NCI-H2196 treated with DMSO at 0.1 percent for 48 hours (cell line): Measurements from ENCODE around the gene SAMSN1.

ENCODE experiments used
- DNase-seq: peaks from one replicate; lab custom pipeline; 2025; ENCODE audit not compliant: unreplicated experiment; lab: John Stamatoyannopoulos, UW

Gene SAMSN1

DNA sequence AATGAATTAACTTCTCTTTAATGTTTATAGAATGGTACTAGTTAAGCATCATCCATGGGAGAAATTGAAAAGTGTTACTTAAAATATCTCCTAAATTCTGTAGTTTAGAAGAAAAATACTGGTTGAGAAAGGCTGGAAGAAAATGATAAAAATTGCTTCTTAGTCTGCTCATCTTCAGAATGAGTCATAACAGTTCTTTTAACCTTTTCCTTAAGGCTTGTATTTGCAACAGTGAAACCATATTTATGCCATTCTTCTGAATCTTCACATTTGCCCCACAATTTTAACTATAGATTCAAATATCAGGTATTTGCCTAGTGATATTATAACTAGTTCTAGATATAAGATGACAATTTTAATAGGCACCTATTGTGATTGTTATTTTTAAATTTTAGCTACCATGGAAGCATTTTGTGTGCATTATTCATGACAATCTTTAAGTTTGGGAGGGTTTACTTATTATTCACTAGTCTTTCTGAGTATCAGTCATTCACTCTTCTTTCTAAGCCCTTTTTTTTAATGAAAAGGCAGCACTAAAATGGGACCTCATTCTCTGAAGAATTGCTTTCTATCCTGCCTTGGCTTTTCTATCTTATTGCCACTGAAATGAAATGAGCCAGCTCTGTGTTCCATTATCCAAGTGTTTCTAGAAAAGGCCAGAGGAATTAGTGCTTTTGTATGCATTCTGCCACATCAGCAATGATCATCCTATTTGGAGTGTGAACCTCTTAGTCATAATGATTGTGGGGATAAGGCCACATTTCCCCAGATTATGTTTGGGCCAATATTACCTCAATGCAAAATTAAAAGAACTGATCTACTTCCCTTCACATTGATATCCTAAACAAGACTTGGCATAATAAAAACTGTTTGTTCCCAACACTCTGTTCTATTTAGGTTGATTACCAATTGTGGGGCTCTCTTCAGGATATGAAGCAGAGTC lies 58.4 kb downstream of the SAMSN1 start:
- no peak for DNase-seq

DNA sequence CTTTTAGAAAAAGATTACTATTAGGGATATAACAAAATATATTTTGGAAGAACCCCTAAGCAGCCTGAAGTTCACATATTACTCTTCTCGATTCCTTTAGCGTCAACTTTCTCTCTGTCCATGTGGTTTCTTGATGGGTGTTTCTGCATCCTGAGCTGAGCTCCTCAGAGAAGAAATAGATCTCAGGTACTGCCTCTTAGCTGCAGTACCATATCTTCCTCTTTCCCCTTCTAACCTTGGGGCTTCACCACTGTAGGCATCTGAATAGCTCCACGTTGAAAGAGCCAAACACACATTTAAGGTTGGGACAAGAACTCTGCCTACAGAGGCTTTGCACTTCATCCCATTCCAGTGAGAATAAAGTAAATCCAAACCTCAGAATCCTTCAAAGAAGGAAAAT lies 59.2 kb downstream of the SAMSN1 start:
- no peak for DNase-seq

DNA sequence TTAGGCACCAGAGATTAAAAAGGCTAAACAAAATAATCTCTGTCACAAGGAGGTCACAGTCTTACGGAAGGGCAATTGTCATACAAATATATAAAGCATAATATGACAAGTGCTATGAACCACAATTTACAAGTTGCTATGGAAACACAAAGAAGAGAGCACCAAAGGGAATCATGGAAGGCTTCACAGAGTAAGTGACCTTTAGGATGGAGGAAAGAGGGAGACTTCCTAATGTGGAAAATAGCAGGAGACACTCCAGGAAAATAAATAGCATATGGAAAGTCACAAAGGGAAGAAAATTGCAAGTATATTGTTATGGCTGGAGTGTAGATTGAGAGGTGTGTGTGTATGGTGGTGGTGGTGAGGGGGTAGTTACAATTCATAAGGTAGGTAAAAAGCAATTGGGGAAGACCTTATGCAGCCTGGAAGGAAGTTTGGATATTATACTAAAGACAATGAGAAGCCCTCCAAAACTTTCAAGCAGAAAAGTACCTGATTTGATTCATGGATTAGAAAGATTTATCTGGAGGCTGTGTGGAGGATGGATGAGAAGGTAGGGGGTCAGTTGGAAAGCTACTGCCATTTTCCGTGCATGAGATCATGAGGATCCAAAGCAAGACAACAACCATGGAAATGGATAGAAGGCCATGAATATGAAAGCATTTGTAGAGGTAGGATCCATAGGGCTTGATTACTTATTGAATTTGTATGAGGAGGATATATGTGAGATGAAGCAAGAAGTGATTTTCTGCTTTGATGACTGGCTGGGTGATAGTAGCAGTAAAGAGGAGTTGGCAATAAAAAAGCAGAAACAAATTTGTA lies 61.7 kb downstream of the SAMSN1 start:
- no peak for DNase-seq

- no peak for DNase-seq
Measured at GRCh38 chr21:14483296-14483695, 62.8 kb downstream of the SAMSN1 start.

- no peak for DNase-seq
Measured at GRCh38 chr21:14482165-14482564, 64.0 kb downstream of the SAMSN1 start.

DNA sequence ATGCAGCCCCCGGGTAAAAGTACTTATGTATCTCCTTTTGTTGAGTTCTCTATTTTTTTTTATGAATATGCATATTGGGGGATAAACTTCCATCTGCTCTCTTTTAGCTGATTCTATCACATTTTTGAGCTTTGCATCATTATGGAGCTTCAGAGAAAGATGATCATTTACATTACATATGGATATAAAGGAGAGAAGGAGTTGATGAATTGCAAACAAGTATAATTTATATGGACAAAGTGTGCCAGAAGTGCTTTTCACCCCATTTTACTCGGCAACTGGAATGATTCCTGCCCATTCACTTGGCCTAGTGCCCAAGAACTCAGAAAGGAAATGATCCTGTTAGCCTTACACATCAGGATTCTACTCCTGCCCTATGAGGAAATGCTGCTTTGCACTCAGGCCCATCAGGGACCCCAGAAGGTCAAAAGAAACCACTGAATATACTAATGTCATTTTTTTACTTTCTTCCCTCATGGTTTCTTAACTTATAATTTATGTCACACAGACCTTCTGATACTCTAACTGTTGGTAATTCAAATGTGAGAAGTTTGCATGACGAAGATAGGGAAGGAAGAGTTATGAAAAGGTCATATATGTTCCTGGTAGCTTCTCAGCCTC lies 65.6 kb downstream of the SAMSN1 start:
- DNase-seq: no peak

- DNase-seq: no peak
Measured at GRCh38 chr21:14479241-14479786, 66.8 kb downstream of the SAMSN1 start.

DNA sequence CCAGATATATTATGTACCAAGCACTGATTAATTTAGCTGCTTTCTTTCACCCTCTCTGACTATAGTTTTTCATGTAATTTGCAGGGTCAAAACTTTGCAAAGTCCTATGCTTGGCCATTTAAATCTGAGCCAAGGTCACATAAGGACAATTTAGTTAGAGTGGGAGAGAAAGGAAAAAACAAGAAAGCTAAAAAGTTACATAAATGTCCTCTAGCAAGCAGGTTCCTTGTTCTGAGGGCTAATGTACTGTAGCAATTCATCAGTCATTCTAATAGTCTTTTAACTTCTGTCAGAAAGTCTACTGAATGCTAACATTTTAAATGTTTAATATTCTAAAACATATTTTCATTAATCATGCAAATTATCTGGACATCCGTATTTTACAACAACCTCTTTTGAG lies 68.3 kb downstream of the SAMSN1 start:
- DNase-seq: no peak

GRCh38 chr21:14477133-14477532 lies 69.0 kb downstream of the SAMSN1 start:
- no peak for DNase-seq

- no peak for DNase-seq
Measured at GRCh38 chr21:14474995-14475394, 71.1 kb downstream of the SAMSN1 start.

DNA sequence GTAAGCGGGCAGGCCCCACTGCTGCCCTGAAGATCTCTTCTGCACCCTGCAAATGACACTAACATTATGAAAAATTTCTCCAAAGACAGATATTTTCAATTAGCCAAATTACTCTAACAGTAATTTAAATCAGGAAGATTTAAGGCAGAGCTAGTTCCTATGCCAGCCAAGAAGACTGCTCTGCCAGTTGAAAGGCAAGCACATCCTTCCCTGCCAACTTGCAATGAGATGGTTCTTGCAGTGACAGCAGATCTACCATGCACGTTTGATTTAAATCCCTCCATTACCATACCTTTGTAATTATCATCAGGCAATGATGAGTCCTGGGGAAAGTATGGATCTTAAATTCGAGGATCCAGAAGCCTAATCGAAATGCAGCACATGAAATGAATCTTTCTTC lies 76.5 kb downstream of the SAMSN1 start:
- no peak for DNase-seq

GRCh38 chr21:14466715-14467114 lies 79.4 kb downstream of the SAMSN1 start:
- no peak for DNase-seq

GRCh38 chr21:14457762-14458161 lies 88.4 kb downstream of the SAMSN1 start:
- DNase-seq: no peak

GRCh38 chr21:14456911-14457310 lies 89.2 kb downstream of the SAMSN1 start:
- no peak for DNase-seq

DNA sequence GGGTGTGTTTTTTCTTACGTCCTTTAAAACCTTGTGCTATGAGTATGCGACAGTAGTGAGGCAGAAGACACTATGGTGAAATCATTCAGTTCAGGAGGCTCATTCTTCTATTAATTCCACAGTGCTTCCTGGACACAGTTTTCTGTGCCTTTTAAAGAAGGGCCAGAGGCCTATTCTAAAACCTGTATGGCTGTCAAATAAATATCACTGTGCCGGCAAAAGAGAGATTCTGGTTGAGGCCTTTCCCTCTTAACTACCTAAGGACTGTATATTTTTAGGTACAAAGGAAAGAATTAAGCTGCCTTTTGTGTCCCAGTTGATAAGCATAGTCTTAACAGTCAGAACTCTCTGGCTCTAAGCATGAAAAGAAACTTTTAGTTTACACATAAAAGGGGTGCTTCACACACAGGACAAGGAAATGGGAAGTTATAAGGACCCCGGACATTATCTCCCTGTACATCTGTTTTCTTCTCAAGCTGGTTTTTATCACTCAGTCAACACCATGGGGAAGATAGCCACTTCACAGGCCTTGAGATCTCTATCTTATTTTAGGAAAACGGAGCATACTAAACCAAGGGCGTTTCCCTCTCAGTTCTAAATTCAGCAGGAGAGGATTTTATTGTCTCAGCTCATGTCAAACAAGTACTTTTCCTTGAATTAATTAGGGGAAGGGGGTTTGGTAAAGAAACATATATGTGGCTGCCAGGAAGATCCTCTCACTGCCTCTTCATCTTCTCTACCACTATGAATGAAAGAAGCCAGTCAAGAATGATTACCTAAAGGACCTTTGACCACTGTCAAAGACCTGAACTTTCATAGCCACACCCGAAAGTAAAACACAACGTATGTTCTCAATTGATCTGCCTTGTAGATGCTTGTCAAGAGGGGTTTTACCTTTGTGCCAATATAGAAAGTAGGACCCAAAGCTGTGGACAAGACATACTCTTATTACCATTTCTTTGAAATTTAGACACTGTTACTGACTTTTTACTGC lies 91.8 kb downstream of the SAMSN1 start:
- no peak for DNase-seq

- DNase-seq: no peak
Measured at GRCh38 chr21:14453339-14454015, 92.6 kb downstream of the SAMSN1 start.

DNA sequence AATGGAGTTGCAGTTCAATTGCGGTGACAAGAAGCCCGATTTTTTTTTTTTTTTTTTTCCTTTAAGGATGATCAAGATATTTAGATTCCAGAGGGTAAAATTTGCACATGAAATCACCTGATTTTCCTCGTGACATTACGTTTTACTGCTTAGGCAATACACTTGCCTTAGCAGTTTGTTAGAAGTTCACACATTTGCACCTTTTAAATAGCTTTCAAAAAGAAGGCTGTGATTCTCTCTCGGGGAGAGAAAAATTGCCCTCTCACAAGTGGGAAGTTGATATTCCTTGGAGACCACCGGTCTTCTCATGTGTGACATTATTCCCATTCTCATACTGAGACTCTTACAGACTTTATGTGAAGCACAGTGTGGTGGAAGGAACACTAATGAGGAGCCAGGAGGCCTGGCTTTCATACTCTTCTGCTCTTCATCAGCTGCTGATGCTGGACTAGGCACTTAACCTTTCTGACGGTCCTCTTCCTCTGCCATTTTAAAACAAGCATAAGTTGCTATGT lies 93.3 kb downstream of the SAMSN1 start:
- no peak for DNase-seq

DNA sequence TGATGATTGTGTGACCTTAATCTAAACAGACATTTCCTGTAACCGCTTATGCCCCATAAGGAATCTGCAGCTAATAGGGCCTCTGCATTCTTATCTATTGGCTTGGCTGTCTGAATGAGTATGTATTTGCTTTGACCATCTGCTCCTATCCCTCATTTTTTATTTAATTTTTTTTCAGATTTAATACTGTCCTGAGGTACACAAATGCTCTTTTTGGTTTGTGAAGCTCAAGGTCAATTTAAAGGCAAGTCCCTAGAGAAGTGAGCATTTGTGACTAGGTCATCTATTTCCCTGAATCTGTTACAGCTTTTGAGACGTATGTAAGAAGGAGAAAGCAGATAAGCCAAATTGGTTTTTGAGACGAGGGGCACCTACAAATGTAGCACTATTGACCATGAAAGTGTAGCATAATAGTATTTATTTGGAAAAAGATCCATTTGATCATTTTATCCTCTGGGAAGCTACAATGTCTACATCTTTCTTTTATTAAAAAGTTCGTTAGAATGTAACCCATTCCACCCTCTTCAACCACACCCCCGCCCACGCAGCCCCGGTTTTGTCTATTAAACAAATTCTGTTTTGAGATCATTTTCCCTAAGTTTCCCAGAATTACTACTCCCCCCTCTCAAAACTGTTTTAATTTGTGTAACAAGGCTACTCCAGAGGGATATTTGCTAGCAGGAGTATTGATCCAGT lies 93.9 kb downstream of the SAMSN1 start:
- DNase-seq: no peak

- DNase-seq: no peak
Measured at GRCh38 chr21:14451546-14451945, 94.6 kb downstream of the SAMSN1 start.
